Glutamatergic neuron (in vitro differentiated cells): Measurements from ENCODE around the gene DCAF12. TPM values are rescaled to one million over a fixed set of nuclear protein-coding genes. Genes with fewer than 3 reads are reported as not detected.
A peak's percentile ranks its signal among the peaks of the same experiment; 100 is the strongest.

Source experiments
- DNase-seq: peaks from one replicate; pipeline ENCODE4 v3.0.0; 2022
- H3K27ac Mint-ChIP-seq: one replicate; pipeline ENCODE4 v1.8.0; 2020; ENCODE audit warnings: mild to moderate bottlenecking, mixed read lengths, inconsistent platforms; ENCODE audit not compliant: unreplicated experiment
- H3K27me3 Mint-ChIP-seq: one replicate; pipeline ENCODE4 v1.8.0; 2020; ENCODE audit warnings: mild to moderate bottlenecking, moderate library complexity, mixed read lengths, inconsistent platforms; ENCODE audit not compliant: unreplicated experiment
- H3K36me3 Mint-ChIP-seq: one replicate; pipeline ENCODE4 v1.8.0; 2020; ENCODE audit warnings: mild to moderate bottlenecking, mixed read lengths, inconsistent platforms; ENCODE audit not compliant: unreplicated experiment
- H3K4me1 Mint-ChIP-seq: one replicate; pipeline ENCODE4 v1.8.0; 2020; ENCODE audit warnings: mild to moderate bottlenecking, low read depth, mixed read lengths, inconsistent platforms; ENCODE audit not compliant: unreplicated experiment
- H3K4me3 Mint-ChIP-seq: one replicate; pipeline ENCODE4 v1.8.0; 2020; ENCODE audit warnings: mild to moderate bottlenecking, mixed read lengths, inconsistent platforms; ENCODE audit not compliant: unreplicated experiment
- H3K9me3 Mint-ChIP-seq: one replicate; pipeline ENCODE4 v1.8.0; 2020; ENCODE audit warnings: mild to moderate bottlenecking, moderate library complexity, mixed read lengths, inconsistent platforms; ENCODE audit not compliant: unreplicated experiment
- total RNA-seq: library from RNA; stranded (reverse); fragmentation: NEBNext Ultra II Directional; extraction: Animal tissue kit (Norgen Biotek cat#: 25700); gene quantifications from one replicate; pipeline ENCODE4 v1.2.1, GENCODE V29; 2021; ENCODE audit not compliant: unreplicated experiment
- TF ChIP-seq, protein P1 (sequence below): fragments of 200-600 bp; sonication (generic); IDR thresholded peaks from one replicate; pipeline ENCODE4 v1.5.0; 2021; ENCODE audit not compliant: partially characterized antibody, unreplicated experiment

The DCAF12 gene
- total RNA-seq, 1 donor from 2014 or later, result 37.9 TPM

DNA sequence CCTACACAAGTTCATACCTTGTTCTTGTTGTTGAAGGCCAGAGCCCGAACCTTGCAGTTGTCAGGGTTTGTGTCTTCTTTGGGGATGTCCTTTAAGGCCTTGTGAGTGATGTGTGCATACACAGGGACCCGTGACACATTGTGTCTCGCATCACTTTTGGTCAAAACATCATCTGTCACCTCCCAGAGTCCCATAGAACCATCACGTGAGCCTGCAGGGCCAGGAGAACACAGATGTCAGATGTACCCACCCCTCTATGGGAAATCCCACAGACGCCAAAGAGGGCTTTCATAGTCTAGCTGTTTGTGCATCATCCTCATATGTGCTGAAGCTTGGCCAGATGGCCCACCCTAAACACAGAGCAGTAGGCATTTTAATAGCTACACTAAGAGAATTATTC is 28.2 kb downstream of the DCAF12 start:
- DNase-seq, result peak; percentile 49
- Mint-ChIP-seq H3K27ac (peak overlapping the region; percentile 98), H3K36me3 (no peaks in the 10 kb centered on the region), H3K9me3 (peaks cover 7% of the 10 kb centered on the region), H3K27me3 (peaks cover 4% of the 10 kb centered on the region), H3K4me1 (peaks cover 11% of the 10 kb centered on the region), H3K4me3 (peak overlapping the region; percentile 74)
- TF ChIP-seq, protein P1, sequence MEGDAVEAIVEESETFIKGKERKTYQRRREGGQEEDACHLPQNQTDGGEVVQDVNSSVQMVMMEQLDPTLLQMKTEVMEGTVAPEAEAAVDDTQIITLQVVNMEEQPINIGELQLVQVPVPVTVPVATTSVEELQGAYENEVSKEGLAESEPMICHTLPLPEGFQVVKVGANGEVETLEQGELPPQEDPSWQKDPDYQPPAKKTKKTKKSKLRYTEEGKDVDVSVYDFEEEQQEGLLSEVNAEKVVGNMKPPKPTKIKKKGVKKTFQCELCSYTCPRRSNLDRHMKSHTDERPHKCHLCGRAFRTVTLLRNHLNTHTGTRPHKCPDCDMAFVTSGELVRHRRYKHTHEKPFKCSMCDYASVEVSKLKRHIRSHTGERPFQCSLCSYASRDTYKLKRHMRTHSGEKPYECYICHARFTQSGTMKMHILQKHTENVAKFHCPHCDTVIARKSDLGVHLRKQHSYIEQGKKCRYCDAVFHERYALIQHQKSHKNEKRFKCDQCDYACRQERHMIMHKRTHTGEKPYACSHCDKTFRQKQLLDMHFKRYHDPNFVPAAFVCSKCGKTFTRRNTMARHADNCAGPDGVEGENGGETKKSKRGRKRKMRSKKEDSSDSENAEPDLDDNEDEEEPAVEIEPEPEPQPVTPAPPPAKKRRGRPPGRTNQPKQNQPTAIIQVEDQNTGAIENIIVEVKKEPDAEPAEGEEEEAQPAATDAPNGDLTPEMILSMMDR, result no peak

GRCh38 chr9:34097865-34098264 is 28.6 kb downstream of the DCAF12 start:
- H3K27ac Mint-ChIP-seq, result peak overlapping the region; percentile 98
- TF ChIP-seq, protein P1, result no peak
- H3K4me1 Mint-ChIP-seq, result peaks cover 11% of the 10 kb centered on the region
- H3K36me3 Mint-ChIP-seq, result no peaks in the 10 kb centered on the region
- peak overlapping the region; percentile 74 for H3K4me3 Mint-ChIP-seq
- H3K9me3 Mint-ChIP-seq, result peaks cover 7% of the 10 kb centered on the region
- DNase-seq, result no peak
- peaks cover 4% of the 10 kb centered on the region for H3K27me3 Mint-ChIP-seq

DNA sequence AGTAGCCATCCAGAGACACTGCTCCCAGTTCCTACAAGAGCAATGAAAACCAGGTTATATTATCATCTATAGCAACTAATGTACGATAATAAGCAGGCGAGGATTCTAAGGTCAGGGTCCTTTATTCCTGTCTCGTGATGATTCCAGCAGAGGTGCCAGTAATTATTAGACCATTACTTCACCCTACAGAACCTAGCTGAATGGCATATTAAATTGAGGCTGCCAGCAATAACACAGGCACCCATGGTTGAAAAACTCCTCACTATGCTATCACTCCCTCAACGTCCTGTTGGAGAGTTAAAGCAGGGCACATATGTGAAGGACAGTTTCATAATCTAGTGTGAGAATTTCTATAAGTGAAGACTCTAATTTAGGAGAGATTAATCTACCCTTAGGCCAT is 29.7 kb downstream of the DCAF12 start:
- Mint-ChIP-seq H3K9me3 (peaks cover 7% of the 10 kb centered on the region), H3K27ac (peak overlapping the region; percentile 59), H3K27me3 (peaks cover 4% of the 10 kb centered on the region), H3K4me1 (peaks cover 11% of the 10 kb centered on the region), H3K4me3 (no peak overlapping the region), H3K36me3 (no peaks in the 10 kb centered on the region)
- TF ChIP-seq, protein P1, result no peak
- no peak for DNase-seq

- DNase-seq, result no peak
- TF ChIP-seq, protein P1, result no peak
- Mint-ChIP-seq H3K4me3 (no peak overlapping the region), H3K4me1 (peaks cover 11% of the 10 kb centered on the region), H3K9me3 (peaks cover 7% of the 10 kb centered on the region), H3K36me3 (no peaks in the 10 kb centered on the region), H3K27me3 (peaks cover 4% of the 10 kb centered on the region), H3K27ac (no peak overlapping the region)
Observed at GRCh38 chr9:34093578-34093977, 32.9 kb downstream of the DCAF12 start.

GRCh38 chr9:34089311-34089710 is 37.2 kb downstream of the DCAF12 start:
- Mint-ChIP-seq H3K4me3 (no peak overlapping the region), H3K27ac (no peak overlapping the region), H3K36me3 (no peaks in the 10 kb centered on the region), H3K9me3 (no peaks in the 10 kb centered on the region), H3K27me3 (no peaks in the 10 kb centered on the region), H3K4me1 (peaks cover 4% of the 10 kb centered on the region)
- TF ChIP-seq, protein P1, result no peak
- DNase-seq, result no peak
